ENCODE results near the gene OSBPL2. TPM values are rescaled to one million over a fixed set of nuclear protein-coding genes. Genes with fewer than 3 reads are reported as not detected.

The OSBPL2 gene
- total RNA-seq, 2 donors from 2014 or later, result 46.7 to 50.3 TPM

DNA sequence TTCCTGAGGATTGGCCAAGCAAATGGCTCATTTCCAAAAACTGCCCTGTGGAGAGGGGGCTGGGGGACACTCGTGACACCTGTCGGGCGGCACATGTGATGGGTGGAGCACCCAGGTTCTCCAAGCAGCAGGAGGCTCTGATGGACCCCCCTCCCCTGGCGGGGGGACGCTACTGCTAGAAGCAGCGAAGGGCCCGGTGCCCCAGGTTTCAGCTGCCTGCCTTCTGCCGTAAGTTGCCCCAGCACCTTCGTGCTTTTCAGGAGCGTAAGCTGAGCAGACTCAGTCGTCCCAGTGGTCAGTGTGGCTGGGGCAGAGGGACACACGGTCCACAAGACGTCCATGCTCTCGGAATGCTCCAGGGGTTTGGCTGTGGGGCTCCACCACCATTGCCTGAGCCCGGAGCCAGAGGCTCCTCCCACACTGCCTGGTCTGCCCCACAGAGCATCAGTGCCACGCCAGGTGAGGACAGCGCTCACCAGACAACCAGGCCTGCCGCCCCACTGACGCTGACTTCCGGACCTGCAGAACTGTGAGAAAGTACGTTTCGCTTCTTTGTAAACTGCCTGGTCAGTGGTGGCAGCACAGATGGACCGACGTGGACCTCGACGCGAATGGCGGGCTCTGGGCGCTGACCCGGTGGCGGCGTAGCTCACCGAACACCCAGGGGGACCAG lies 60.4 kb downstream of the OSBPL2 start:
- H3K27me3 Mint-ChIP-seq (ENCODE audit: insufficient read depth), result no peaks in the 10 kb centered on the region
- WGBS, 2 experiments (ENCODE audit: insufficient coverage in 1 of 2, insufficient read length in 1 of 2), result 92 to 96% methylated on average over 22 to 33 of the region's 33 CpGs
- Histone ChIP-seq H3K27ac (ENCODE audit: low read depth, low read length) (no peak overlapping the region), H3K36me3 (ENCODE audit: control insufficient read depth, insufficient read depth, low read length) (peaks cover 31% of the 10 kb centered on the region), H3K4me3 (ENCODE audit: low read length) (no peak overlapping the region), H3K27me3 (ENCODE audit: control insufficient read depth, insufficient read depth, low read length, poor library complexity, severe bottlenecking) (no peaks in the 10 kb centered on the region), H3K9me3 (ENCODE audit: control insufficient read depth, low read length) (no peaks in the 10 kb centered on the region), H3K4me1 (ENCODE audit: control insufficient read depth, insufficient read depth, low read length) (no peaks in the 10 kb centered on the region), H3K9ac (ENCODE audit: extremely low read depth, low read length, poor library complexity, severe bottlenecking) (no peak overlapping the region)
- DNase-seq, result no peak
- peaks cover 21% of the 10 kb centered on the region for H3K36me3 Mint-ChIP-seq (ENCODE audit: low read depth)
- no peaks in the 10 kb centered on the region for H3K4me1 Mint-ChIP-seq
- peaks cover 1% of the 10 kb centered on the region for H3K9me3 Mint-ChIP-seq
- TF ChIP-seq, protein P1, sequence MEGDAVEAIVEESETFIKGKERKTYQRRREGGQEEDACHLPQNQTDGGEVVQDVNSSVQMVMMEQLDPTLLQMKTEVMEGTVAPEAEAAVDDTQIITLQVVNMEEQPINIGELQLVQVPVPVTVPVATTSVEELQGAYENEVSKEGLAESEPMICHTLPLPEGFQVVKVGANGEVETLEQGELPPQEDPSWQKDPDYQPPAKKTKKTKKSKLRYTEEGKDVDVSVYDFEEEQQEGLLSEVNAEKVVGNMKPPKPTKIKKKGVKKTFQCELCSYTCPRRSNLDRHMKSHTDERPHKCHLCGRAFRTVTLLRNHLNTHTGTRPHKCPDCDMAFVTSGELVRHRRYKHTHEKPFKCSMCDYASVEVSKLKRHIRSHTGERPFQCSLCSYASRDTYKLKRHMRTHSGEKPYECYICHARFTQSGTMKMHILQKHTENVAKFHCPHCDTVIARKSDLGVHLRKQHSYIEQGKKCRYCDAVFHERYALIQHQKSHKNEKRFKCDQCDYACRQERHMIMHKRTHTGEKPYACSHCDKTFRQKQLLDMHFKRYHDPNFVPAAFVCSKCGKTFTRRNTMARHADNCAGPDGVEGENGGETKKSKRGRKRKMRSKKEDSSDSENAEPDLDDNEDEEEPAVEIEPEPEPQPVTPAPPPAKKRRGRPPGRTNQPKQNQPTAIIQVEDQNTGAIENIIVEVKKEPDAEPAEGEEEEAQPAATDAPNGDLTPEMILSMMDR (conservative IDR thresholded peaks at IDR 0.05), result no peak
- no peak overlapping the region for H3K4me3 Mint-ChIP-seq
- no peak overlapping the region for H3K27ac Mint-ChIP-seq

DNA sequence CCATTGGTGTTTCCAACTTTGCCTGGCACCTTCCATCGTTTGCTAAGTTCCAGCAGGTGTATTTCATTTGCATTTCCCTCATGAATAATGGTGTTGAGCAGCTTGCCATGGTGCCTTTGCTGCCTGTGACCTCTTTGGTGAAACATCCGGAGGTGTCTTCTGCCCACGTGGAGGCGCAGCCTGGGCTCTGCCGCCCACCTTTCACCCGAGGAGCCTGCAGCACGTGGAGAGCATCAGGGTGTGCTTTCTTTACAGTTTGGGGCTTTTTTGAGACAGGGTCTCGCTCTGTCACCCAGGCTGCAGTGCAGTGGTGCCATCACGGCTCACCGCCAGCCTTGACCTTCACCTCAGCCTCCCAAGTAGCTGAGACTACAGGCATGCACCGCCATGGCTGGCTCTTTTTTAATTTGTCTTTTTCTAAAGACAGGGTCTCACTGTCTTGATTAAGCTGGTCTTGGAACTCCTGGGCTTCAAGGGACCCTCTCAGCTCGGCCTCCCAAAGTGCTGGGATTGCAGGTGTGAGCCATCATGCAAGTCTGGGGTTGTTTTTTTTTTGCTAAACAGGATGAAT lies 61.4 kb downstream of the OSBPL2 start:
- Histone ChIP-seq H3K4me3 (ENCODE audit: low read length) (no peak overlapping the region), H3K27me3 (ENCODE audit: control insufficient read depth, insufficient read depth, low read length, poor library complexity, severe bottlenecking) (no peaks in the 10 kb centered on the region), H3K9ac (ENCODE audit: extremely low read depth, low read length, poor library complexity, severe bottlenecking) (no peak overlapping the region), H3K9me3 (ENCODE audit: control insufficient read depth, low read length) (no peaks in the 10 kb centered on the region), H3K27ac (ENCODE audit: low read depth, low read length) (no peak overlapping the region), H3K36me3 (ENCODE audit: control insufficient read depth, insufficient read depth, low read length) (peaks cover 36% of the 10 kb centered on the region), H3K4me1 (ENCODE audit: control insufficient read depth, insufficient read depth, low read length) (peaks cover 6% of the 10 kb centered on the region)
- DNase-seq, result no peak
- peaks cover 20% of the 10 kb centered on the region for H3K36me3 Mint-ChIP-seq (ENCODE audit: low read depth)
- H3K9me3 Mint-ChIP-seq, result peaks cover 1% of the 10 kb centered on the region
- no peaks in the 10 kb centered on the region for H3K27me3 Mint-ChIP-seq (ENCODE audit: insufficient read depth)
- no peak overlapping the region for H3K4me3 Mint-ChIP-seq
- no peak overlapping the region for H3K27ac Mint-ChIP-seq
- TF ChIP-seq, protein P1 (conservative IDR thresholded peaks at IDR 0.05), result no peak
- H3K4me1 Mint-ChIP-seq, result peaks cover 7% of the 10 kb centered on the region
- 91 to 97% methylated on average over 12 of the region's 12 CpGs for whole genome bisulfite sequencing, 2 experiments (ENCODE audit: insufficient coverage in 1 of 2, insufficient read length in 1 of 2)

DNA sequence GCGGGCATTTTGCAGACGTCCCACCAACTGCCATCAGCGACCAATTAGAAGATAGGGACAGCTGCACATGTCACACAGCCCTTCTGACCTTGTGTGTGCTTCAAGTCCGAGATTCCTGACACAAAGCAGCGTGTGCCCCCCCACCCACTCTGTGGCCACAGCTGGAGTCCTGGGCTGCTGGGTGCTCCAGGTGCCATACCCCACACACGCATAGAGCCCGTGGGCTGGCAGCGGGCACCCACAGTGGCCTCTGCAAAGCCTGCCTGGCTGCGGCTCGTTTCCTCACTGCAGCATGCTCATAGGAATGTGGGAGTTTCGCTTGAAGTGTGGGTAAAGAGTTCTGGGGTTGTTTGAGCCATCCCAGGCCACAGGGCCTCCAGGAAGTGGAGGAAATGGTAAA lies 62.0 kb downstream of the OSBPL2 start:
- no peak for DNase-seq
- Histone ChIP-seq H3K4me1 (ENCODE audit: control insufficient read depth, insufficient read depth, low read length) (peaks cover 11% of the 10 kb centered on the region), H3K4me3 (ENCODE audit: low read length) (no peak overlapping the region), H3K36me3 (ENCODE audit: control insufficient read depth, insufficient read depth, low read length) (peaks cover 40% of the 10 kb centered on the region), H3K27ac (ENCODE audit: low read depth, low read length) (no peak overlapping the region), H3K27me3 (ENCODE audit: control insufficient read depth, insufficient read depth, low read length, poor library complexity, severe bottlenecking) (no peaks in the 10 kb centered on the region), H3K9ac (ENCODE audit: extremely low read depth, low read length, poor library complexity, severe bottlenecking) (no peak overlapping the region), H3K9me3 (ENCODE audit: control insufficient read depth, low read length) (no peaks in the 10 kb centered on the region)
- WGBS, 2 experiments (ENCODE audit: insufficient coverage in 1 of 2, insufficient read length in 1 of 2), result 92 to 96% methylated on average over 4 to 11 of the region's 11 CpGs
- Mint-ChIP-seq H3K9me3 (peaks cover 1% of the 10 kb centered on the region), H3K4me3 (no peak overlapping the region), H3K27ac (no peak overlapping the region), H3K4me1 (peaks cover 11% of the 10 kb centered on the region), H3K36me3 (ENCODE audit: low read depth) (peaks cover 21% of the 10 kb centered on the region), H3K27me3 (ENCODE audit: insufficient read depth) (no peaks in the 10 kb centered on the region)
- TF ChIP-seq, protein P1 (conservative IDR thresholded peaks at IDR 0.05), result no peak
